CD4-positive, alpha-beta T cell (primary cell): Measurements from ENCODE around the gene AKT2. TPM values are rescaled to one million over a fixed set of nuclear protein-coding genes. Genes with fewer than 3 reads are reported as not detected.

ENCODE experiments used
- ATAC-seq: fragments of 200-7000 bp; cut with Tn5 transposase; one replicate; pipeline ENCODE4 v1.10.0; 2022; ENCODE audit warnings: mild to moderate bottlenecking; ENCODE audit not compliant: poor library complexity
- CTCF ChIA-PET: fragments of 350-600 bp; sonication (Branson Sonifier 250); formaldehyde crosslinking; loops from one replicate; lab custom pipeline; 2021; ENCODE audit warnings: antibody characterized with exemption, inconsistent platforms; lab: Charles Lee
- POLR2A ChIA-PET: fragments of 350-600 bp; sonication (Branson Sonifier 250); formaldehyde crosslinking; loops from one replicate; lab custom pipeline; 2021; ENCODE audit warnings: antibody characterized with exemption, inconsistent platforms; lab: Charles Lee
- DNase-seq, 14 experiments: peaks; one replicate each; pipeline ENCODE4 v3.0.0-alpha.2; 2013 to 2020; ENCODE audit warnings: mixed read lengths in 2 of 14
- H3K27ac ChIP-seq, 2 donors: one replicate each; pipeline versions ENCODE4 v1.5.1 to v1.7.0; 2013; ENCODE audit warnings: low read length in 2 of 2, low read depth in 1 of 2, mild to moderate bottlenecking in 1 of 2
- H3K27me3 ChIP-seq, 2 experiments: 1 replicate in 1 of 2; 2 replicates in 1 of 2; pipeline versions ENCODE4 v1.6.1 to v1.7.0; 2013; ENCODE audit warnings: low read length in 2 of 2, control low read depth in 1 of 2, mild to moderate bottlenecking in 1 of 2, moderate library complexity in 1 of 2; ENCODE audit not compliant: insufficient read depth in 2 of 2, control insufficient read depth in 1 of 2
- H3K36me3 ChIP-seq: one replicate; pipeline ENCODE4 v1.6.1; 2013; ENCODE audit warnings: low read length, control low read depth; ENCODE audit not compliant: insufficient read depth
- H3K4me1 ChIP-seq: one replicate; pipeline ENCODE4 v1.6.1; 2013; ENCODE audit warnings: low read length, control low read depth; ENCODE audit not compliant: insufficient read depth
- H3K4me3 ChIP-seq: one replicate; pipeline ENCODE4 v1.5.1; 2013; ENCODE audit warnings: mild to moderate bottlenecking, low read length, moderate library complexity
- H3K9me3 ChIP-seq, 2 experiments: 1 replicate in 1 of 2; 2 replicates in 1 of 2; pipeline versions ENCODE4 v1.6.1 to v1.7.0; 2013; ENCODE audit warnings: low read length in 2 of 2, mild to moderate bottlenecking in 2 of 2, control low read depth in 1 of 2, moderate library complexity in 1 of 2; ENCODE audit not compliant: control insufficient read depth in 1 of 2, insufficient read depth in 1 of 2
- H3K27ac Mint-ChIP-seq: one replicate; pipeline ENCODE4 v1.8.0; 2020; ENCODE audit warnings: mixed read lengths
- H3K27me3 Mint-ChIP-seq: one replicate; pipeline ENCODE4 v1.8.0; 2021; ENCODE audit warnings: mixed read lengths
- H3K36me3 Mint-ChIP-seq: one replicate; pipeline ENCODE4 v1.8.0; 2021; ENCODE audit warnings: low read depth, mixed read lengths
- H3K4me1 Mint-ChIP-seq: one replicate; pipeline ENCODE4 v1.8.0; 2021; ENCODE audit warnings: low read depth, mixed read lengths
- H3K4me3 Mint-ChIP-seq: one replicate; pipeline ENCODE4 v1.8.0; 2020; ENCODE audit warnings: mild to moderate bottlenecking, mixed read lengths
- H3K9me3 Mint-ChIP-seq: one replicate; pipeline ENCODE4 v1.8.0; 2020; ENCODE audit warnings: mixed read lengths
- CTCF ChIP-seq: fragments of 200-600 bp; IDR thresholded peaks from one replicate; pipeline ENCODE4 v1.8.0; 2022; ENCODE audit warnings: antibody characterized with exemption, mild to moderate bottlenecking
- intact Hi-C, 2 experiments: fragments of 100-400 bp; cut with DNase I in 1 of 2; cut with micrococcal nuclease in 1 of 2; formaldehyde crosslinking; loops; one replicate each; pipeline versions ENCODE4 v1.15.1 to v1.9.0; 2023 to 2025; cut with DNase I, micrococcal nuclease
- total RNA-seq, 174 experiments: library from RNA in 2 of 174; stranded (reverse) in 2 of 174; gene quantifications; one replicate each; pipeline ENCODE4 v1.2.3 and lab custom pipeline; 2021 to 2026

Gene AKT2
- total RNA-seq, 2 experiments from 2014 or later = 197 to 199 TPM

- H3K4me1 ChIP-seq = no peaks in the 10 kb centered on the region
- H3K36me3 ChIP-seq = peaks cover 41% of the 10 kb centered on the region
- peaks cover 12% of the 10 kb centered on the region for H3K4me1 Mint-ChIP-seq
- no peak overlapping the region for H3K27ac ChIP-seq
- no peaks in the 10 kb centered on the region for H3K9me3 ChIP-seq
- H3K27ac Mint-ChIP-seq = no peak overlapping the region
- CTCF ChIA-PET = no interaction called here
- no peak overlapping the region for H3K4me3 ChIP-seq
- no peaks in the 10 kb centered on the region for H3K9me3 Mint-ChIP-seq
- intact Hi-C loops = no loop called here
- H3K27me3 ChIP-seq = no peaks in the 10 kb centered on the region
- H3K36me3 Mint-ChIP-seq = peaks cover 37% of the 10 kb centered on the region
- TF ChIP-seq CTCF = no peak
- POLR2A ChIA-PET = no interaction called here
- ATAC-seq (no peak), DNase-seq (no peak)
- H3K27me3 Mint-ChIP-seq = peaks cover 5% of the 10 kb centered on the region
- no peak overlapping the region for H3K4me3 Mint-ChIP-seq
Observed at GRCh38 chr19:40232479-40232878, 52.7 kb downstream of the AKT2 start.

- no peak overlapping the region for H3K27ac ChIP-seq
- Mint-ChIP-seq H3K4me3 (no peak overlapping the region), H3K4me1 (peaks cover 12% of the 10 kb centered on the region), H3K36me3 (peaks cover 30% of the 10 kb centered on the region), H3K27ac (no peak overlapping the region), H3K27me3 (peaks cover 6% of the 10 kb centered on the region), H3K9me3 (no peaks in the 10 kb centered on the region)
- peaks cover 35% of the 10 kb centered on the region for H3K36me3 ChIP-seq
- H3K9me3 ChIP-seq = peaks cover 0 to under 1% of the 10 kb centered on the region in 2 experiments
- H3K4me3 ChIP-seq = no peak overlapping the region
- no peaks in the 10 kb centered on the region for H3K27me3 ChIP-seq
- TF ChIP-seq CTCF = no peak
- H3K4me1 ChIP-seq = peaks cover under 1% of the 10 kb centered on the region
- ATAC-seq (no peak), DNase-seq (peak in 1 of 14 experiments; percentile 16)
- ChIA-PET CTCF (no interaction called here), POLR2A (no interaction called here)
- intact Hi-C loops = no loop called here
Observed at GRCh38 chr19:40231544-40232424, 53.4 kb downstream of the AKT2 start.

- no peak overlapping the region for H3K27ac ChIP-seq
- DNase-seq (no peak), ATAC-seq (no peak)
- ChIA-PET POLR2A (no interaction called here), CTCF (no interaction called here)
- no peak overlapping the region for H3K4me3 ChIP-seq
- no peak for TF ChIP-seq CTCF
- H3K4me1 Mint-ChIP-seq = peaks cover 13% of the 10 kb centered on the region
- intact Hi-C loops = no loop called here
- peaks cover 28% of the 10 kb centered on the region for H3K36me3 ChIP-seq
- no peak overlapping the region for H3K4me3 Mint-ChIP-seq
- H3K27me3 Mint-ChIP-seq = peaks cover 11% of the 10 kb centered on the region
- peak overlapping the region; percentile 13 for H3K27ac Mint-ChIP-seq
- H3K9me3 ChIP-seq = peaks cover 0 to 8% of the 10 kb centered on the region in 2 experiments
- peaks cover 8% of the 10 kb centered on the region for H3K4me1 ChIP-seq
- H3K27me3 ChIP-seq = peaks cover 6 to 7% of the 10 kb centered on the region in 2 experiments
- H3K36me3 Mint-ChIP-seq = peaks cover 25% of the 10 kb centered on the region
- no peaks in the 10 kb centered on the region for H3K9me3 Mint-ChIP-seq
Observed at GRCh38 chr19:40231057-40231456, 54.1 kb downstream of the AKT2 start.
